Neural progenitor cell (in vitro differentiated cells): Measurements from ENCODE around the gene TSPAN2. TPM values are rescaled to one million over a fixed set of nuclear protein-coding genes. Genes with fewer than 3 reads are reported as not detected.

ENCODE experiments used
- DNase-seq: peaks from one replicate; pipeline ENCODE4 v3.0.0-alpha.2; 2016; ENCODE audit warnings: low spot score
- H2AFZ ChIP-seq: fragments of 200-600 bp; sonication (generic); replicated peaks from 2 replicates; pipeline ENCODE4 v1.6.1; 2016; ENCODE audit warnings: antibody characterized with exemption
- H3F3A ChIP-seq: fragments of 200-600 bp; sonication (generic); 2 replicates; pipeline ENCODE4 v1.6.1; 2016; ENCODE audit warnings: antibody characterized with exemption, low read depth
- H3K27ac ChIP-seq: fragments of 200-600 bp; sonication (generic); 2 replicates; pipeline ENCODE4 v1.5.1; 2016; ENCODE audit warnings: mild to moderate bottlenecking
- H3K27me3 ChIP-seq: fragments of 200-600 bp; sonication (generic); 2 replicates; pipeline ENCODE4 v1.6.1; 2016; ENCODE audit warnings: mild to moderate bottlenecking, moderate library complexity
- H3K36me3 ChIP-seq: fragments of 200-600 bp; sonication (generic); 2 replicates; pipeline ENCODE4 v1.5.1; 2016
- H3K4me1 ChIP-seq: fragments of 200-600 bp; sonication (generic); 2 replicates; pipeline ENCODE4 v1.6.1; 2016; ENCODE audit warnings: mixed run types
- H3K4me2 ChIP-seq: fragments of 200-600 bp; sonication (generic); 2 replicates; pipeline ENCODE4 v1.6.1; 2016
- H3K4me3 ChIP-seq: fragments of 200-600 bp; sonication (generic); 2 replicates; pipeline ENCODE4 v1.5.1; 2016
- H3K79me2 ChIP-seq: fragments of 200-600 bp; sonication (generic); 2 replicates; pipeline ENCODE4 v1.6.1; 2016; ENCODE audit warnings: low read depth
- H3K9ac ChIP-seq: fragments of 200-600 bp; sonication (generic); 2 replicates; pipeline ENCODE4 v1.6.1; 2016
- H3K9me3 ChIP-seq: fragments of 200-600 bp; sonication (generic); 2 replicates; pipeline ENCODE4 v1.5.1; 2016; ENCODE audit warnings: low read depth
- H4K20me1 ChIP-seq: fragments of 200-600 bp; sonication (generic); 2 replicates; pipeline ENCODE4 v1.6.1; 2016; ENCODE audit warnings: low read depth
- H3K27ac Mint-ChIP-seq: 3 replicates; pipeline ENCODE4 v1.8.0; 2021; ENCODE audit warnings: mixed read lengths
- H3K27me3 Mint-ChIP-seq: 2 replicates; pipeline ENCODE4 v1.8.0; 2022; ENCODE audit warnings: low read depth, mild to moderate bottlenecking, inconsistent platforms, moderate library complexity, mixed read lengths; ENCODE audit not compliant: insufficient read depth
- H3K36me3 Mint-ChIP-seq: 3 replicates; pipeline ENCODE4 v1.8.0; 2021; ENCODE audit warnings: mixed read lengths
- H3K4me1 Mint-ChIP-seq: 3 replicates; pipeline ENCODE4 v1.8.0; 2021; ENCODE audit warnings: mixed read lengths
- H3K4me3 Mint-ChIP-seq: 3 replicates; pipeline ENCODE4 v1.8.0; 2021; ENCODE audit warnings: mild to moderate bottlenecking, moderate library complexity, mixed read lengths
- H3K9me3 Mint-ChIP-seq: 3 replicates; pipeline ENCODE4 v1.8.0; 2020; ENCODE audit warnings: mixed read lengths
- CTCF ChIP-seq: fragments of 200-600 bp; sonication (generic); IDR thresholded peaks from 2 replicates; pipeline ENCODE4 v1.5.1; 2017; ENCODE audit warnings: antibody characterized with exemption, mild to moderate bottlenecking
- EZH2 ChIP-seq: fragments of 200-600 bp; sonication (generic); IDR thresholded peaks from 2 replicates; pipeline ENCODE4 v1.6.1; 2017; ENCODE audit warnings: antibody characterized with exemption, mild to moderate bottlenecking, moderate library complexity
- EZH2phosphoT487 ChIP-seq: fragments of 200-600 bp; sonication (generic); IDR thresholded peaks from 2 replicates; pipeline ENCODE4 v1.6.1; 2017; ENCODE audit warnings: antibody characterized with exemption
- total RNA-seq: library from RNA; depleted of rRNA; stranded (reverse); fragments of >200 nt; gene quantifications from 2 replicates; pipeline ENCODE4 v1.2.3, GENCODE V29; 2015; ENCODE audit warnings: low replicate concordance

TSPAN2 gene
- total RNA-seq, 1 donor from 2014 or later: 19.7 TPM

GRCh38 chr1:115036814-115037507 lies 52.3 kb downstream of the TSPAN2 start:
- Histone ChIP-seq H4K20me1 (no peaks in the 10 kb centered on the region), H3K9me3 (no peaks in the 10 kb centered on the region), H3K27me3 (no peaks in the 10 kb centered on the region), H3K4me1 (peaks cover 8% of the 10 kb centered on the region), H2AFZ (peak overlapping the region; percentile 7), H3K4me2 (no peak overlapping the region), H3K9ac (no peak overlapping the region), H3K79me2 (no peaks in the 10 kb centered on the region), H3K27ac (no peak overlapping the region), H3K4me3 (no peak overlapping the region), H3F3A (no peaks in the 10 kb centered on the region), H3K36me3 (no peaks in the 10 kb centered on the region)
- H3K27me3 Mint-ChIP-seq: no peaks in the 10 kb centered on the region
- H3K4me3 Mint-ChIP-seq: no peak overlapping the region
- no peak overlapping the region for H3K27ac Mint-ChIP-seq
- DNase-seq: no peak
- TF ChIP-seq CTCF (no peak), EZH2 (no peak), EZH2phosphoT487 (no peak)
- no peaks in the 10 kb centered on the region for H3K9me3 Mint-ChIP-seq
- H3K36me3 Mint-ChIP-seq: no peaks in the 10 kb centered on the region
- no peaks in the 10 kb centered on the region for H3K4me1 Mint-ChIP-seq

DNA sequence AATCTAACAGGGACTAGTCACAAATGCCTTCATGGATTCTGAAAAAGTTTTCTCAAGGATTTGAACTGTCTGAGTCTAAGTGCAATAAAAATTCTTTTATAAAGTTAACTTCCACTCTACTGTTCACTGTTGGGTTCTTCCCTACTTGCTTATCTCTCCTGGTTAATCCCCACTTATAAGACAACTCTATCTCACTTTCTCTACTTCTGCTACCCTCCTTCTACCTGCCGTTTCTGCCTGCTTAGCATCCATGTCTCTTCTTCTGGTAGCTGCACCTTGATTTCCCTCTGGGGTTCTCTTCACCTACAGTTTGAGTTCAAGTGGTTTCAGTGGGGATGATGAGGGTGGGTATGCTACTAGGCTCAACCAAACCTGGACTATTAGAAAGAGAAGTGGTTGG lies 53.7 kb downstream of the TSPAN2 start:
- Histone ChIP-seq H3K9ac (no peak overlapping the region), H3K27me3 (no peaks in the 10 kb centered on the region), H3K9me3 (no peaks in the 10 kb centered on the region), H3K27ac (no peak overlapping the region), H3K4me1 (peaks cover 8% of the 10 kb centered on the region), H2AFZ (no peak overlapping the region), H3K79me2 (no peaks in the 10 kb centered on the region), H3F3A (no peaks in the 10 kb centered on the region), H3K4me2 (no peak overlapping the region), H3K4me3 (no peak overlapping the region), H4K20me1 (no peaks in the 10 kb centered on the region), H3K36me3 (no peaks in the 10 kb centered on the region)
- Mint-ChIP-seq H3K36me3 (no peaks in the 10 kb centered on the region), H3K27ac (no peak overlapping the region), H3K27me3 (no peaks in the 10 kb centered on the region), H3K9me3 (no peaks in the 10 kb centered on the region), H3K4me3 (no peak overlapping the region), H3K4me1 (no peaks in the 10 kb centered on the region)
- no peak for TF ChIP-seq CTCF
- DNase-seq: no peak

DNA sequence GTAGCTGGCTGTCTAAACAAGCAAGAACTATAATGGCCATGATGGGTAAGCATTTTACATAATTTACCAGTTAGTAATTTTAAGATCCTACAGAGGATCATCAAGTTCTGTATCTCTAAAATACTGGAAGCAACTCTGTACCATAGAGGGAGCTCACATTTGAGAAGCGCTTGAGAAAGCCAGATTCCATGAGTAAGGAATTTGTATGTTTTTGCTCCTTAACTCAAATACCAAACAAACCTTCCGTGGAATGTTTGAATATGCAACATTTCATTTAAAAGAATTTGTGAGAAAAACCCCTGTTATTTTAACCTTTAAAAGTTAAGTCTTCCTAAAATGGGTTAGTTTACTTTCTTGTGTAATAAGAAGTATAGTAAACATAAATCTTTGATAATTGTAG lies 57.7 kb downstream of the TSPAN2 start:
- no peaks in the 10 kb centered on the region for H3F3A ChIP-seq
- H3K9me3 Mint-ChIP-seq: no peaks in the 10 kb centered on the region
- H3K36me3 ChIP-seq: no peaks in the 10 kb centered on the region
- H3K4me3 ChIP-seq: no peak overlapping the region
- no peak overlapping the region for H3K4me3 Mint-ChIP-seq
- H3K4me1 Mint-ChIP-seq: no peaks in the 10 kb centered on the region
- TF ChIP-seq CTCF: no peak
- TF ChIP-seq EZH2phosphoT487: no peak
- TF ChIP-seq EZH2: no peak
- H3K27me3 ChIP-seq: no peaks in the 10 kb centered on the region
- H4K20me1 ChIP-seq: no peaks in the 10 kb centered on the region
- no peak overlapping the region for H3K9ac ChIP-seq
- no peak overlapping the region for H3K27ac Mint-ChIP-seq
- H3K27me3 Mint-ChIP-seq: no peaks in the 10 kb centered on the region
- H2AFZ ChIP-seq: no peak overlapping the region
- H3K27ac ChIP-seq: no peak overlapping the region
- no peak overlapping the region for H3K4me2 ChIP-seq
- DNase-seq: no peak
- no peaks in the 10 kb centered on the region for H3K79me2 ChIP-seq
- H3K9me3 ChIP-seq: no peaks in the 10 kb centered on the region
- no peaks in the 10 kb centered on the region for H3K36me3 Mint-ChIP-seq
- no peaks in the 10 kb centered on the region for H3K4me1 ChIP-seq
